SK-N-SH (cell line): ENCODE data around the gene SNIP1. TPM values are rescaled to one million over a fixed set of nuclear protein-coding genes. Genes with fewer than 3 reads are reported as not detected.

ENCODE experiments used
- CTCF ChIA-PET: fragments of 300-600, 350-600 bp; formaldehyde crosslinking; extraction: SDS; loops from one replicate; lab custom pipeline; 2021; lab: Yijun Ruan, JAX
- POLR2A ChIA-PET: fragments of 350-600 bp; sonication (Branson Sonifier 250); formaldehyde crosslinking; extraction: SDS; loops from one replicate; lab custom pipeline; 2020; ENCODE audit warnings: antibody characterized with exemption, inconsistent platforms; lab: Yijun Ruan, JAX
- DNase-seq: peaks from one replicate; pipeline ENCODE4 v3.0.0; 2012
- H2AFZ ChIP-seq: fragments of 200-600 bp; sonication (generic); 2 replicates; pipeline ENCODE4 v1.8.1; 2016; ENCODE audit warnings: antibody characterized with exemption, mild to moderate bottlenecking, low read depth
- H3F3A ChIP-seq: fragments of 200-600 bp; sonication (generic); replicated peaks from 2 replicates; pipeline ENCODE3; 2016; ENCODE audit warnings: antibody characterized with exemption, mild to moderate bottlenecking; ENCODE audit not compliant: insufficient read depth
- H3K27ac ChIP-seq, 2 experiments: fragments of 200-500 bp in 1 of 2; fragments of 200-600 bp in 1 of 2; sonication (Bioruptor generic) in 1 of 2; sonication (generic), shearing (Covaris generic) in 1 of 2; 2 replicates each; pipeline versions ENCODE4 v1.5.1 to v1.6.1; 2014 to 2016; ENCODE audit warnings: low read depth in 2 of 2, inconsistent platforms in 1 of 2, low read length in 1 of 2, mild to moderate bottlenecking in 1 of 2, mixed read lengths in 1 of 2
- H3K27me3 ChIP-seq: fragments of 200-600 bp; sonication (generic), shearing (Covaris generic); 2 replicates; pipeline ENCODE4 v1.6.1; 2016; ENCODE audit warnings: mixed run types; ENCODE audit not compliant: insufficient read depth
- H3K36me3 ChIP-seq, 2 experiments: fragments of 200-500 bp in 1 of 2; fragments of 200-600 bp in 1 of 2; sonication (Bioruptor generic) in 1 of 2; sonication (generic) in 1 of 2; replicated peaks in 1 of 2; 2 replicates each; pipeline versions ENCODE3 to v1.5.1; 2014 to 2016; ENCODE audit warnings: low read length in 1 of 2, mild to moderate bottlenecking in 1 of 2; ENCODE audit not compliant: insufficient read depth in 2 of 2, control insufficient read depth in 1 of 2
- H3K4me1 ChIP-seq, 2 experiments: fragments of 200-500 bp in 1 of 2; fragments of 200-600 bp in 1 of 2; sonication (Bioruptor generic) in 1 of 2; sonication (generic), shearing (Covaris generic) in 1 of 2; 2 replicates each; pipeline versions ENCODE4 v1.5.1 to v1.6.1; 2014 to 2016; ENCODE audit warnings: low read depth in 1 of 2, low read length in 1 of 2, mixed run types in 1 of 2; ENCODE audit not compliant: insufficient read depth in 2 of 2, control insufficient read depth in 1 of 2
- H3K4me2 ChIP-seq: fragments of 200-600 bp; sonication (generic), shearing (Covaris generic); 2 replicates; pipeline ENCODE4 v1.6.1; 2017; ENCODE audit warnings: mixed run types
- H3K4me3 ChIP-seq, 2 experiments: fragments of 200-500 bp in 1 of 2; fragments of 200-600 bp in 1 of 2; sonication (Bioruptor generic) in 1 of 2; sonication (generic), shearing (Covaris generic) in 1 of 2; 2 replicates each; pipeline versions ENCODE4 v1.5.1 to v1.8.1; 2014 to 2016; ENCODE audit warnings: low read depth in 2 of 2, inconsistent platforms in 1 of 2, low read length in 1 of 2, mild to moderate bottlenecking in 1 of 2, mixed read lengths in 1 of 2, moderate library complexity in 1 of 2
- H3K79me2 ChIP-seq: fragments of 200-600 bp; sonication (generic); 2 replicates; pipeline ENCODE4 v1.8.1; 2017; ENCODE audit warnings: mild to moderate bottlenecking; ENCODE audit not compliant: insufficient read depth
- H3K9ac ChIP-seq: fragments of 200-600 bp; sonication (generic); 2 replicates; pipeline ENCODE4 v1.6.1; 2017; ENCODE audit warnings: mixed run types
- H3K9me2 ChIP-seq: fragments of 200-600 bp; sonication (generic); 2 replicates; pipeline ENCODE4 v1.6.1; 2017; ENCODE audit warnings: mixed run types
- H3K9me3 ChIP-seq: fragments of 200-600 bp; sonication (generic); 2 replicates; pipeline ENCODE4 v1.6.1; 2017; ENCODE audit warnings: mixed run types, mild to moderate bottlenecking, moderate library complexity
- H4K20me1 ChIP-seq: fragments of 200-600 bp; sonication (generic); 2 replicates; pipeline ENCODE4 v1.6.1; 2017; ENCODE audit warnings: mild to moderate bottlenecking, mixed run types; ENCODE audit not compliant: insufficient read depth
- CHD2 ChIP-seq: fragments of 150-350 bp; IDR thresholded peaks from 2 replicates; pipeline ENCODE4 v1.6.1; 2018; ENCODE audit warnings: low read length; ENCODE audit not compliant: partially characterized antibody
- CTCF ChIP-seq: fragments of 200-600 bp; sonication (generic); IDR thresholded peaks from 2 replicates; pipeline ENCODE4 v1.6.1; 2017; ENCODE audit warnings: antibody characterized with exemption, mild to moderate bottlenecking, moderate library complexity
- EP300 ChIP-seq, 2 experiments: IDR thresholded peaks; 2 replicates each; pipeline versions ENCODE4 v1.4.0 to v1.6.1; 2012; ENCODE audit warnings: borderline replicate concordance in 1 of 2, low read depth in 1 of 2, low read length in 1 of 2
- EZH2phosphoT487 ChIP-seq: fragments of 200-600 bp; sonication (generic); IDR thresholded peaks from 2 replicates; pipeline ENCODE4 v1.6.1; 2017; ENCODE audit warnings: low read depth, mixed run types, mild to moderate bottlenecking, antibody characterized with exemption, moderate library complexity, borderline replicate concordance
- FOSL2 ChIP-seq: IDR thresholded peaks from 2 replicates; pipeline ENCODE4 v1.4.0; 2012; ENCODE audit warnings: low read depth, mild to moderate bottlenecking, moderate library complexity, borderline replicate concordance
- FOXJ3 ChIP-seq: sonication (generic); formaldehyde crosslinking; IDR thresholded peaks from 2 replicates; pipeline ENCODE4 v1.5.1; 2020; ENCODE audit warnings: mild to moderate bottlenecking, missing genetic modification reagents
- GATA2 ChIP-seq: sonication (generic); formaldehyde crosslinking; IDR thresholded peaks from 2 replicates; pipeline ENCODE4 v1.5.0; 2020; ENCODE audit warnings: mild to moderate bottlenecking, missing genetic modification reagents
- IRF3 ChIP-seq: fragments of 150-350 bp; IDR thresholded peaks from 2 replicates; pipeline ENCODE4 v1.6.1; 2016; ENCODE audit warnings: mild to moderate bottlenecking, low read depth, low read length
- MAX ChIP-seq: IDR thresholded peaks from 2 replicates; pipeline ENCODE4 v1.4.0; 2012; ENCODE audit warnings: low read depth
- MEF2A ChIP-seq: IDR thresholded peaks from 2 replicates; pipeline ENCODE4 v1.4.0; 2012; ENCODE audit warnings: low read depth, borderline replicate concordance
- MXI1 ChIP-seq: IDR thresholded peaks from 2 replicates; pipeline ENCODE4 v1.6.1; 2012; ENCODE audit warnings: mild to moderate bottlenecking, low read depth, low read length, improper control_type of control experiment
- NRF1 ChIP-seq: IDR thresholded peaks from 2 replicates; pipeline ENCODE4 v1.6.1; 2012; ENCODE audit warnings: low read depth, mild to moderate bottlenecking, low read length
- RAD21 ChIP-seq: IDR thresholded peaks from 2 replicates; pipeline ENCODE4 v1.6.1; 2012; ENCODE audit warnings: mild to moderate bottlenecking, low read length
- RCOR1 ChIP-seq: fragments of 150-350 bp; IDR thresholded peaks from 2 replicates; pipeline ENCODE4 v1.6.1; 2017; ENCODE audit warnings: antibody characterized with exemption, low read length
- REST ChIP-seq: IDR thresholded peaks from 2 replicates; pipeline ENCODE4 v1.6.1; 2012; ENCODE audit warnings: mild to moderate bottlenecking, low read depth, low read length, moderate library complexity
- RXRA ChIP-seq: IDR thresholded peaks from 2 replicates; pipeline ENCODE4 v1.4.0; 2012; ENCODE audit warnings: low read depth, mild to moderate bottlenecking, borderline replicate concordance
- SIN3A ChIP-seq: IDR thresholded peaks from 2 replicates; pipeline ENCODE4 v1.6.1; 2012; ENCODE audit warnings: low read depth, mild to moderate bottlenecking, low read length, moderate library complexity, borderline replicate concordance
- SMC3 ChIP-seq: IDR thresholded peaks from 2 replicates; pipeline ENCODE4 v1.6.1; 2012; ENCODE audit warnings: low read depth, low read length, improper control_type of control experiment
- TAF1 ChIP-seq: IDR thresholded peaks from 2 replicates; pipeline ENCODE4 v1.6.1; 2012; ENCODE audit warnings: low read depth, mild to moderate bottlenecking, low read length, moderate library complexity, borderline replicate concordance
- TCF12 ChIP-seq: IDR thresholded peaks from 2 replicates; pipeline ENCODE4 v1.4.0; 2012
- TEAD4 ChIP-seq: IDR thresholded peaks from 2 replicates; pipeline ENCODE4 v1.4.0; 2012; ENCODE audit warnings: mild to moderate bottlenecking, borderline replicate concordance; ENCODE audit not compliant: insufficient read depth
- USF1 ChIP-seq: IDR thresholded peaks from 2 replicates; pipeline ENCODE4 v1.4.0; 2012; ENCODE audit warnings: low read depth, borderline replicate concordance
- USF2 ChIP-seq: fragments of 150-350 bp; IDR thresholded peaks from 2 replicates; pipeline ENCODE4 v1.6.1; 2017; ENCODE audit warnings: antibody characterized with exemption, low read length, low read depth, borderline replicate concordance
- WGBS: methylation state at CpG from one replicate; pipeline ENCODE4 v1.1.6; 2017; ENCODE audit warnings: low lambda C conversion rate; 5-methylcytosine and 5-hydroxymethylcytosine counted together
- polyA plus RNA-seq, 3 experiments: library from polyadenylated mRNA; depleted of rRNA; stranded (reverse); fragments of >200 nt; gene quantifications; 2 replicates each; pipeline ENCODE4 v1.2.3, GENCODE V29; 2012

Gene SNIP1
- polyA plus RNA-seq, 1 of the 3 experiments (the other 2 are of a cell fraction): 10.2 TPM

GRCh38 chr1:37553598-37553926, 531 bp downstream of the SNIP1 start (continued):
- no peak for TF ChIP-seq EZH2phosphoT487
- TF ChIP-seq FOSL2: no peak
- TF ChIP-seq TCF12: no peak
- no peak for TF ChIP-seq SIN3A
- TF ChIP-seq CTCF: no peak

GRCh38 chr1:37549341-37549740, 4.8 kb downstream of the SNIP1 start:
- Histone ChIP-seq H4K20me1 (peaks cover 12% of the 10 kb centered on the region; the same call in 1 of the 2 replicates), H3F3A (peaks cover 12% of the 10 kb centered on the region), H3K9ac (no peak overlapping the region), H3K9me2 (no peaks in the 10 kb centered on the region), H3K27me3 (no peaks in the 10 kb centered on the region), H3K4me2 (0 out of 2 replicates have a peak overlapping the region, but pooled peaks have one; percentile 27), H3K79me2 (peaks cover 94% of the 10 kb centered on the region), H3K4me3 (no peak overlapping the region), H3K27ac (peak overlapping the region in 1 of 2 experiments; percentile 44; a peak in 1 of 4 replicates), H3K9me3 (no peaks in the 10 kb centered on the region), H2AFZ (no peak overlapping the region), H3K36me3 (peaks cover 41 to 58% of the 10 kb centered on the region in 2 experiments), H3K4me1 (peaks cover 10 to 11% of the 10 kb centered on the region in 2 experiments; a peak in 2 of 4 replicates)
- CTCF ChIA-PET: interaction anchor here (0.7 to 2.5 kb wide), 3 partner anchors 14 to 133 kb away, joined by 3 to 10 read pairs (median 4); partner anchors contain the start of gene MEAF6
- no peak for TF ChIP-seq MAX
- no peak for TF ChIP-seq EP300 (IDR thresholded peaks at IDR 0.05; ENCODE audit: borderline replicate concordance in 1 of 2, low read depth in 1 of 2, low read length in 1 of 2)
- no peak for TF ChIP-seq MXI1
- TF ChIP-seq USF1: no peak
- no peak for TF ChIP-seq GATA2 (CRISPR knock-in tag)
- TF ChIP-seq FOXJ3: no peak
- no peak for TF ChIP-seq SIN3A
- no peak for TF ChIP-seq USF2
- no peak for TF ChIP-seq TCF12
- TF ChIP-seq TAF1: no peak
- TF ChIP-seq TEAD4: no peak
- TF ChIP-seq REST: no peak
- no peak for TF ChIP-seq RCOR1
- no peak for TF ChIP-seq CHD2
- no peak for TF ChIP-seq MEF2A
- no peak for TF ChIP-seq SMC3
- TF ChIP-seq RAD21: no peak
- no peak for TF ChIP-seq IRF3
- TF ChIP-seq NRF1: no peak
- TF ChIP-seq RXRA: no peak
- WGBS: 95% methylated on average over 6 of the region's 6 CpGs
- no peak for DNase-seq
- POLR2A ChIA-PET: no interaction called here
